ENCODE results near the gene CFI.

DNA sequence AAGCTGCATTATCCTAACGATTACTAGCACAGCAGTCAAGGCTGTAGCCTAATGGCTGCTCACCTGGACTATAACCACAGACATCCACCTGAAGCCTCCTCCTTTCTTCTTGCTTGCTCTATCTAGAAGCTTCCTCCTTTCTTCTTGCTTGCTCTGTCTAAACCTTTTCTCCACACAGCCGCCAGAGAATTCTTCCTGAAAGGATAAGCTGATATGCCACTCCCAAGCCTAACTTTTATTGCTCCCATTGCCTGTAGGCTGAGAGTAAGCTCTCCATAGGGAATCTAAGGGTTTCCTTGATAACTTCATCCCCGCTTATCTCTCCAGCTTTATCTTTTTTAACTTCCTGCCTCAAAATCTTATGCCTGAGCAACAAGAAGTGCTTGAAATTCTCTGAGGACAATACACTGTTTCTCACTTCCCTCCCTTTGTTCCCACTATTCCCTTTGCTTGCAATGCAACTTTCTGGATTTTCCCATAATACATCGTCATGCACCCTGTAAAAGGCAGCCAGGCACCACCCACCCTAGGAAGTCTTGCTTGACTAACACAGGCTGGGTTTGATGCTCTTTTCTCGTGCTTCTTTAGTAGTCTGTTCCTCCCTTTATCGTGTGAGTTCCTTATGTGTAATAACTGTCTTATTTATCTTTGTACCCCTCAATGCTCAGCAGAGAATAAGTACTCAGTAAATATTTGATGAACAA is 44.7 kb upstream of the CFI start:
- TF ChIP-seq GATA2 (IDR thresholded peaks at IDR 0.05; ENCODE audit: low read depth, low read length) = no peak
- no peak for TF ChIP-seq GATA3 (IDR thresholded peaks at IDR 0.05; ENCODE audit: low read depth, low read length)

Data from SH-SY5Y (cell line).